Liver (tissue), 9 donors: ENCODE data around the gene WDR77. TPM values are rescaled to one million over a fixed set of nuclear protein-coding genes. Genes with fewer than 3 reads are reported as not detected.

ENCODE experiments used
- DNase-seq: peaks from one replicate; pipeline ENCODE4 v3.0.0-alpha.2; 2017; ENCODE audit warnings: low spot score
- H3K27ac ChIP-seq, 2 donors: one replicate each; pipeline ENCODE4 v1.7.0; 2013; ENCODE audit warnings: inconsistent platforms in 2 of 2, low read length in 2 of 2, control low read depth in 1 of 2, low read depth in 1 of 2, mild to moderate bottlenecking in 1 of 2
- H3K27me3 ChIP-seq, 4 donors: one replicate each; pipeline versions ENCODE4 v1.6.1 to v1.7.0; 2013; ENCODE audit warnings: low read length in 3 of 4, inconsistent platforms in 1 of 4, mild to moderate bottlenecking in 1 of 4, moderate library complexity in 1 of 4; ENCODE audit not compliant: control insufficient read depth in 4 of 4, insufficient read depth in 4 of 4
- H3K36me3 ChIP-seq, 4 donors: one replicate each; pipeline versions ENCODE4 v1.6.1 to v1.7.0; 2013; ENCODE audit warnings: low read length in 3 of 4, mild to moderate bottlenecking in 3 of 4, low read depth in 1 of 4, moderate library complexity in 1 of 4; ENCODE audit not compliant: control insufficient read depth in 4 of 4, insufficient read depth in 3 of 4
- H3K4me1 ChIP-seq, 4 donors: one replicate each; pipeline versions ENCODE4 v1.6.1 to v1.7.0; 2013; ENCODE audit warnings: low read length in 3 of 4, mild to moderate bottlenecking in 3 of 4, moderate library complexity in 1 of 4; ENCODE audit not compliant: control insufficient read depth in 4 of 4, insufficient read depth in 4 of 4
- H3K4me3 ChIP-seq, 3 donors: one replicate each; pipeline versions ENCODE4 v1.6.1 to v1.7.0; 2013; ENCODE audit warnings: low read length in 3 of 3, control low read depth in 1 of 3, low read depth in 1 of 3, mild to moderate bottlenecking in 1 of 3
- H3K9ac ChIP-seq, 2 donors: one replicate each; pipeline ENCODE4 v1.7.0; 2013; ENCODE audit warnings: low read length in 2 of 2, mild to moderate bottlenecking in 2 of 2, moderate library complexity in 2 of 2, control low read depth in 1 of 2, low read depth in 1 of 2
- H3K9me3 ChIP-seq, 4 donors: one replicate each; pipeline versions ENCODE4 v1.6.1 to v1.7.0; 2013; ENCODE audit warnings: low read length in 3 of 4; ENCODE audit not compliant: control insufficient read depth in 4 of 4
- CTCF ChIP-seq: fragments of 150-350 bp; IDR thresholded peaks from 2 replicates; pipeline ENCODE4 v1.5.1; 2017; ENCODE audit warnings: improper control_type of control experiment, low read depth, low read length; ENCODE audit not compliant: missing input control
- FOXA1 ChIP-seq: IDR thresholded peaks from 2 replicates; pipeline ENCODE4 v1.6.1; 2016; ENCODE audit warnings: antibody characterized with exemption
- FOXA2 ChIP-seq: IDR thresholded peaks from 2 replicates; pipeline ENCODE4 v1.6.1; 2016; ENCODE audit warnings: antibody characterized with exemption
- GABPA ChIP-seq, 2 donors: IDR thresholded peaks in 1 of 2; conservative IDR thresholded peaks in 1 of 2; 2 replicates each; pipeline ENCODE4 v1.6.1; 2016; ENCODE audit warnings: antibody characterized with exemption in 2 of 2, mild to moderate bottlenecking in 1 of 2, moderate library complexity in 1 of 2
- HNF4A ChIP-seq, 2 donors: conservative IDR thresholded peaks; 2 replicates each; pipeline ENCODE4 v1.6.1; 2016; ENCODE audit warnings: antibody characterized with exemption in 2 of 2, mild to moderate bottlenecking in 2 of 2
- JUND ChIP-seq, 2 donors: IDR thresholded peaks; 2 replicates each; pipeline ENCODE4 v1.6.1; 2016; ENCODE audit warnings: antibody characterized with exemption in 2 of 2
- MAX ChIP-seq: IDR thresholded peaks from 2 replicates; pipeline ENCODE4 v1.6.1; 2016; ENCODE audit warnings: antibody characterized with exemption
- NR2F2 ChIP-seq: IDR thresholded peaks from 2 replicates; pipeline ENCODE4 v1.6.1; 2016; ENCODE audit warnings: antibody characterized with exemption
- RXRA ChIP-seq, 2 donors: IDR thresholded peaks; 2 replicates each; pipeline ENCODE4 v1.6.1; 2017 to 2018; ENCODE audit warnings: antibody characterized with exemption in 2 of 2, mild to moderate bottlenecking in 1 of 2
- SP1 ChIP-seq: IDR thresholded peaks from 2 replicates; pipeline ENCODE4 v1.6.1; 2018; ENCODE audit warnings: antibody characterized with exemption, mild to moderate bottlenecking
- TAF1 ChIP-seq: conservative IDR thresholded peaks from 2 replicates; pipeline ENCODE4 v1.6.1; 2016; ENCODE audit warnings: antibody characterized with exemption, mild to moderate bottlenecking
- YY1 ChIP-seq: IDR thresholded peaks from 2 replicates; pipeline ENCODE4 v1.6.1; 2016; ENCODE audit warnings: antibody characterized with exemption, mild to moderate bottlenecking
- ZBTB33 ChIP-seq: IDR thresholded peaks from 2 replicates; pipeline ENCODE4 v1.6.1; 2016; ENCODE audit warnings: antibody characterized with exemption
- WGBS: extraction: QIAGEN DNeasy Blood & Tissue Kit; methylation state at CpG from one replicate; pipeline ENCODE4 v1.1.7; 2013; 5-methylcytosine and 5-hydroxymethylcytosine counted together
- polyA plus RNA-seq, 2 donors: library from polyadenylated mRNA; stranded (reverse) in 1 of 2; unstranded in 1 of 2; fragments of 200-250 nt in 1 of 2; fragments of >200 nt in 1 of 2; fragmentation: Nextera tagmentation in 1 of 2; extraction: Ambion mirVana in 1 of 2; gene quantifications; one replicate each; pipeline versions ENCODE4 v1.2.1 to v1.2.3, GENCODE V29; 2013 to 2015
- total RNA-seq, 2 donors: library from RNA; depleted of rRNA; stranded (reverse); fragments of >200 nt; gene quantifications; one replicate each; pipeline ENCODE4 v1.2.3, GENCODE V29; 2014
- donor health status: healthy.
- donor health status: healthy.
- donor health status: healthy.
- donor health status: healthy.
- donor health status: healthy.

Gene WDR77
- total and polyA plus RNA-seq, 4 donors: 12.7 to 25.3 (median 19.9) TPM

GRCh38 chr1:111455642-111456031 is 6.6 kb upstream of the WDR77 start:
- Histone ChIP-seq H3K27me3 (no peaks in the 10 kb centered on the region), H3K4me1 (peaks cover 0 to 10% (median 6%) of the 10 kb centered on the region in 4 donors), H3K27ac (no peak overlapping the region), H3K4me3 (no peak overlapping the region), H3K9me3 (no peaks in the 10 kb centered on the region), H3K36me3 (peaks cover 5 to 50% (median 45%) of the 10 kb centered on the region in 4 donors), H3K9ac (no peak overlapping the region)
- no peak for DNase-seq
- TF ChIP-seq RXRA (IDR thresholded peaks at IDR 0.05): no peak
- 94% methylated on average over 3 of the region's 3 CpGs for WGBS

GRCh38 chr1:111454859-111455641 is 6.0 kb upstream of the WDR77 start:
- H3K36me3 ChIP-seq: peaks cover 5 to 50% (median 43%) of the 10 kb centered on the region in 4 donors
- peaks cover 2 to 16% (median 11%) of the 10 kb centered on the region in 4 donors for H3K4me1 ChIP-seq

GRCh38 chr1:111453706-111454105 is 4.7 kb upstream of the WDR77 start:
- peaks cover 2 to 19% (median 13%) of the 10 kb centered on the region in 4 donors for H3K4me1 ChIP-seq
- H3K9ac ChIP-seq: no peak overlapping the region
- TF ChIP-seq SP1: no peak
- no peak for TF ChIP-seq GABPA (IDR thresholded peaks at IDR 0.05 in 1 of 2, conservative IDR thresholded peaks at IDR 0.05 in 1 of 2)
- no peak for TF ChIP-seq YY1
- TF ChIP-seq MAX: no peak
- TF ChIP-seq JUND (IDR thresholded peaks at IDR 0.05): no peak
- no peak for TF ChIP-seq RXRA (IDR thresholded peaks at IDR 0.05)
- TF ChIP-seq FOXA2: no peak
- no peak for TF ChIP-seq CTCF
- no peak for TF ChIP-seq NR2F2
- no peak for TF ChIP-seq FOXA1
- no peak for TF ChIP-seq ZBTB33
- no peak for TF ChIP-seq HNF4A (conservative IDR thresholded peaks at IDR 0.05)
- WGBS: 93% methylated on average over 3 of the region's 3 CpGs
- H3K27ac ChIP-seq: no peak overlapping the region
- no peaks in the 10 kb centered on the region for H3K27me3 ChIP-seq
- H3K9me3 ChIP-seq: no peaks in the 10 kb centered on the region
- H3K4me3 ChIP-seq: no peak overlapping the region
- H3K36me3 ChIP-seq: peaks cover 5 to 37% (median 31%) of the 10 kb centered on the region in 4 donors
- no peak for DNase-seq

More at GRCh38 chr1:111454859-111455641, 6.0 kb upstream of the WDR77 start:
- 83% methylated on average over 5 of the region's 5 CpGs for WGBS
- TF ChIP-seq ZBTB33: no peak
- TF ChIP-seq RXRA (IDR thresholded peaks at IDR 0.05): no peak
- TF ChIP-seq TAF1: no peak
- Histone ChIP-seq H3K27me3 (no peaks in the 10 kb centered on the region), H3K4me3 (no peak overlapping the region), H3K27ac (no peak overlapping the region), H3K9me3 (no peaks in the 10 kb centered on the region), H3K9ac (no peak overlapping the region)
- no peak for DNase-seq
